Rectal smooth muscle tissue (tissue), 1 donor: ENCODE data around the gene HOXB9.

Experiments used
- H3K27ac ChIP-seq: one replicate; pipeline ENCODE4 v1.7.0; 2013; ENCODE audit warnings: low read depth, low read length, inconsistent platforms
- H3K27me3 ChIP-seq: one replicate; pipeline ENCODE4 v1.7.0; 2013; ENCODE audit warnings: low read length; ENCODE audit not compliant: control insufficient read depth, insufficient read depth
- H3K36me3 ChIP-seq: one replicate; pipeline ENCODE4 v1.7.0; 2013; ENCODE audit warnings: low read length; ENCODE audit not compliant: control insufficient read depth, insufficient read depth
- H3K4me1 ChIP-seq: one replicate; pipeline ENCODE4 v1.7.0; 2013; ENCODE audit warnings: low read length; ENCODE audit not compliant: control insufficient read depth, insufficient read depth
- H3K4me3 ChIP-seq: one replicate; pipeline ENCODE4 v1.7.0; 2013; ENCODE audit warnings: low read length
- H3K9ac ChIP-seq: one replicate; pipeline ENCODE4 v1.7.0; 2013; ENCODE audit warnings: low read length

Gene HOXB9

GRCh38 chr17:48616717-48617470 lies 9.3 kb downstream of the HOXB9 start:
- Histone ChIP-seq H3K9ac (no peak overlapping the region), H3K36me3 (no peaks in the 10 kb centered on the region), H3K4me1 (peaks cover 5% of the 10 kb centered on the region), H3K4me3 (no peak overlapping the region), H3K27ac (no peak overlapping the region), H3K27me3 (peaks cover 52% of the 10 kb centered on the region)

- Histone ChIP-seq H3K36me3 (no peaks in the 10 kb centered on the region), H3K27ac (no peak overlapping the region), H3K9ac (no peak overlapping the region), H3K4me3 (no peak overlapping the region), H3K4me1 (peaks cover 5% of the 10 kb centered on the region), H3K27me3 (peaks cover 48% of the 10 kb centered on the region)
Observed at GRCh38 chr17:48615963-48616716, 10.0 kb downstream of the HOXB9 start.

GRCh38 chr17:48615047-48615962 lies 10.9 kb downstream of the HOXB9 start, which contains the start of gene HOXB8:
HOXB8 (minus strand) TSS chr17:48615292; CDS start chr17:48614704, 588 bp downstream.
- no peak within 1 kb of the TSS for H3K27ac ChIP-seq
- H3K27me3 ChIP-seq: peaks cover 43% of the 10 kb centered on the region
- H3K4me3 ChIP-seq: peak within 1 kb of the TSS; percentile 47
- no peak within 1 kb of the TSS for H3K9ac ChIP-seq
- no peaks in the 10 kb centered on the region for H3K36me3 ChIP-seq
- H3K4me1 ChIP-seq: peaks cover 5% of the 10 kb centered on the region

GRCh38 chr17:48613862-48614694 lies 12.1 kb downstream of the HOXB9 start:
- no peak overlapping the region for H3K27ac ChIP-seq
- H3K36me3 ChIP-seq: no peaks in the 10 kb centered on the region
- peaks cover 5% of the 10 kb centered on the region for H3K4me1 ChIP-seq
- peaks cover 36% of the 10 kb centered on the region for H3K27me3 ChIP-seq
- H3K4me3 ChIP-seq: peak overlapping the region; percentile 47
- no peak overlapping the region for H3K9ac ChIP-seq

- peak overlapping the region; percentile 33 for H3K9ac ChIP-seq
- no peak overlapping the region for H3K27ac ChIP-seq
- H3K4me3 ChIP-seq: peak overlapping the region; percentile 82
- no peaks in the 10 kb centered on the region for H3K36me3 ChIP-seq
- peaks cover 4% of the 10 kb centered on the region for H3K4me1 ChIP-seq
- peaks cover 32% of the 10 kb centered on the region for H3K27me3 ChIP-seq
Observed at GRCh38 chr17:48612854-48613691, 13.1 kb downstream of the HOXB9 start.

- Histone ChIP-seq H3K36me3 (no peaks in the 10 kb centered on the region), H3K9ac (no peak overlapping the region), H3K4me1 (no peaks in the 10 kb centered on the region), H3K27ac (no peak overlapping the region), H3K27me3 (peaks cover 26% of the 10 kb centered on the region), H3K4me3 (peak overlapping the region; percentile 82)
Observed at GRCh38 chr17:48612456-48612853, 13.7 kb downstream of the HOXB9 start.

- Histone ChIP-seq H3K27ac (no peak overlapping the region), H3K27me3 (peaks cover 21% of the 10 kb centered on the region), H3K36me3 (no peaks in the 10 kb centered on the region), H3K4me3 (peak overlapping the region; percentile 82), H3K4me1 (no peaks in the 10 kb centered on the region), H3K9ac (no peak overlapping the region)
Observed at GRCh38 chr17:48611681-48612455, 14.3 kb downstream of the HOXB9 start.

- peak overlapping the region; percentile 10 for H3K9ac ChIP-seq
- no peaks in the 10 kb centered on the region for H3K4me1 ChIP-seq
- peak overlapping the region; percentile 74 for H3K27ac ChIP-seq
- H3K4me3 ChIP-seq: peak overlapping the region; percentile 82
- peaks cover 15% of the 10 kb centered on the region for H3K27me3 ChIP-seq
- H3K36me3 ChIP-seq: no peaks in the 10 kb centered on the region
Observed at GRCh38 chr17:48611213-48611612, 14.9 kb downstream of the HOXB9 start.

GRCh38 chr17:48610282-48611211 lies 15.6 kb downstream of the HOXB9 start, which contains the start of gene HOXB7:
HOXB7 (minus strand) TSS chr17:48611017; CDS start chr17:48610918, 99 bp downstream.
- Histone ChIP-seq H3K4me3 (peak within 1 kb of the TSS; percentile 82), H3K9ac (peak within 1 kb of the TSS; percentile 34), H3K36me3 (no peaks in the 10 kb centered on the region), H3K27ac (peak within 1 kb of the TSS; percentile 74), H3K4me1 (no peaks in the 10 kb centered on the region), H3K27me3 (peaks cover 14% of the 10 kb centered on the region)
